Measurements from ENCODE around the gene CELF4. TPM values are rescaled to one million over a fixed set of nuclear protein-coding genes. Genes with fewer than 3 reads are reported as not detected.
A peak's percentile ranks its signal among the peaks of the same experiment; 100 is the strongest.

Gene CELF4
- total RNA-seq, 2 donors from 2014 or later = 0.22 to 3.9 TPM

- no peaks in the 10 kb centered on the region for H3K27me3 ChIP-seq
- H3K36me3 ChIP-seq = no peaks in the 10 kb centered on the region
- H3K9me3 ChIP-seq = no peaks in the 10 kb centered on the region
- DNase-seq (ENCODE audit: low spot score) = no peak
- H3K4me1 ChIP-seq = no peaks in the 10 kb centered on the region
- no peak overlapping the region for H3K27ac ChIP-seq
- TF ChIP-seq, protein P1, sequence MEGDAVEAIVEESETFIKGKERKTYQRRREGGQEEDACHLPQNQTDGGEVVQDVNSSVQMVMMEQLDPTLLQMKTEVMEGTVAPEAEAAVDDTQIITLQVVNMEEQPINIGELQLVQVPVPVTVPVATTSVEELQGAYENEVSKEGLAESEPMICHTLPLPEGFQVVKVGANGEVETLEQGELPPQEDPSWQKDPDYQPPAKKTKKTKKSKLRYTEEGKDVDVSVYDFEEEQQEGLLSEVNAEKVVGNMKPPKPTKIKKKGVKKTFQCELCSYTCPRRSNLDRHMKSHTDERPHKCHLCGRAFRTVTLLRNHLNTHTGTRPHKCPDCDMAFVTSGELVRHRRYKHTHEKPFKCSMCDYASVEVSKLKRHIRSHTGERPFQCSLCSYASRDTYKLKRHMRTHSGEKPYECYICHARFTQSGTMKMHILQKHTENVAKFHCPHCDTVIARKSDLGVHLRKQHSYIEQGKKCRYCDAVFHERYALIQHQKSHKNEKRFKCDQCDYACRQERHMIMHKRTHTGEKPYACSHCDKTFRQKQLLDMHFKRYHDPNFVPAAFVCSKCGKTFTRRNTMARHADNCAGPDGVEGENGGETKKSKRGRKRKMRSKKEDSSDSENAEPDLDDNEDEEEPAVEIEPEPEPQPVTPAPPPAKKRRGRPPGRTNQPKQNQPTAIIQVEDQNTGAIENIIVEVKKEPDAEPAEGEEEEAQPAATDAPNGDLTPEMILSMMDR (IDR thresholded peaks at IDR 0.05) = peak; percentile 51 to 85
- no peak overlapping the region for H3K4me3 ChIP-seq
Measured at GRCh38 chr18:37385846-37386778, 179.5 kb downstream of the CELF4 start.

DNA sequence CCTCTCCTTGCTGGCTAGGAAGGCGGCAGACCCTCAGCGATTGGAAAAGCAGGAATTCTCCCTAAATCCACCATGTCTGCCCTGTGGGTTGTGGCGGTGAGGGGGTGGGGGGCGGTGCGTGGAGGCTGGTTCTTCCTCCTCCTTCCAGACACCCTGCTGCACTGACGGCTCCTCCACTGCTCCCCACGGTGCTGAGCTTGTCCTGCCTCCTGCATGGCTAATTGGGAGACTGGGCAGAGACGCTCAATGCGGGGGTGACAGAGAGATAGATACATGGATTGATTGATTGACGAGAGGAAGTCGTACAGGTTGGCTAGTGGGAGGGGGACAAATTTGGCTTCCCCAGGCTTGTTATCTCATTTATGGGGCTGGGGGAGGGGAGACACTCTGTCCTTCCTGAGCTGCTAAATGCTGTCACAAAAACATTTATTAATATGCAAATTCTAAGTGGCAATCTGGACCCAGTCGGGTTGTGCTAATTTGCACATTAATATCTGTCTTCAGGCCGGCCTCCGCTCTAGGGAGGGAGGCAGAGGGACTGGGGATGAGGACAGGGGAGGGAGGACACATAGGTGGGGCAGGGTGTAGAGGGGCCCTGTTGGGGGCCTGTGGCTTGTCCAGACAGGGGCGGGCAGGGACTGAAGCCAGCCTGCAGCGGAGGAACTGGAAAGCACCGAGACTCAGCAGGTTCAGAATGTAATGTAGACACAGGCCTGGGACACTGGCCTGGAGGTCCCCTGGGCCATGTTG, 181.6 kb downstream of the CELF4 start:
- TF ChIP-seq, protein P1 (IDR thresholded peaks at IDR 0.05) = no peak
- no peak overlapping the region for H3K27ac ChIP-seq
- H3K27me3 ChIP-seq = no peaks in the 10 kb centered on the region
- H3K36me3 ChIP-seq = no peaks in the 10 kb centered on the region
- H3K4me3 ChIP-seq = no peak overlapping the region
- H3K4me1 ChIP-seq = no peaks in the 10 kb centered on the region
- no peak for DNase-seq (ENCODE audit: low spot score)
- H3K9me3 ChIP-seq = no peaks in the 10 kb centered on the region

DNA sequence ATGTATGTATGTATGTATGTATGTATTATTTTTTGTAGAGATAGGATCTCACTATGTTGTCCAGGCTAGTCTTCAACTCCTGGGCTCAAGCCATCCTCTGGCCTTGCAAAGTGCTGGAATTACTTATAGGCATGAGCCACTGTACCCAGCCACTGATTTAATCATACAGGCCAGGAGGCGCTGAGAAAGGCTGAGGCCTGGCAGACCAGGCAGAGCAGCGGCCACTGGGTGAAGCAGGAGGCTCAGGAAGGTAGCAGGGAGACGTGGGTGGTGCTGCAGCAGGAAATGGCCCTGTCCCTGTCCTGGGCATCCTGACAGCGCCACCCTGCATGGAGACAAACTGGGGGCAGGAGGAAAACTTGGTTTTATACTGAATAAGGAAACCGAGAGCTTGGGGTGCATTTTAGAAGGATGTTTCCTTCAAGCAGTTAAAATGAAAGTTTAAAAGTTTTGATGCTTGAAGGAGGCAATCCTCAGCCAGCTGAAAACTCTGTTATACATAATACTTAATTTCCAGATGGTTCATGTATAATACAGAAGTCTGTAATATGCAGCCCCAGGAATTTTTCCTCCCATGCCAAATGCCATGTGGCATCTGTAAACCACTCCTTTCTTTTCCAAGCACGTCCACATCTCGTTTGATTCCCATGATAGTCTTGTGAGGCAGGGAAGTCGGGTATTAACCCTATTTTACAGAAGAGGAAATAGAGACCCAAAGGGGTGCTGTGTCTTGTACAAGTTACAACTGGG, 182.4 kb downstream of the CELF4 start:
- no peak overlapping the region for H3K27ac ChIP-seq
- TF ChIP-seq, protein P1 (IDR thresholded peaks at IDR 0.05) = no peak

DNA sequence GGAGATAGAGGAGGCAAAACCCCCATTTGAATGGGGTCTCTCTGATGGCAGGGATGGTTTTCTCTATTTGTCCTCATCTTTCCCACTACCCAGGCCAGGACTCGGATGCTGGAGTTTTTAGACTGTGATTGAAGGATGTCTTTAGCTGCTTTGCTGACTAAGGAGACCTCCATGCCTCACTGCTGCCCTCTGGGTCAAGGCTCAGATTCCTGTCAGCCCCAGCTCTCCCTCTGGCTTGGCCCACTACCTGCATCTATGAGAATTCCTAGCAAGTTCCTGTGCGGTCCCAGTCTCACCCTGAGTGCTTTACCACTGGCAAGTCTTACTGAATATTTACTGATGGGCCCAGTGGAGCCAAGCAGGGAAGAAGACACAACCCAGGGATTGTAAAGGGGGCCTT, 184.0 kb downstream of the CELF4 start:
- TF ChIP-seq, protein P1 (IDR thresholded peaks at IDR 0.05) = no peak
- Histone ChIP-seq H3K27ac (no peak overlapping the region), H3K36me3 (no peaks in the 10 kb centered on the region), H3K9me3 (no peaks in the 10 kb centered on the region), H3K27me3 (no peaks in the 10 kb centered on the region), H3K4me3 (no peak overlapping the region), H3K4me1 (no peaks in the 10 kb centered on the region)
- DNase-seq (ENCODE audit: low spot score) = no peak

More for the DNA sequence above, 182.4 kb downstream of the CELF4 start:
- Histone ChIP-seq H3K27me3 (no peaks in the 10 kb centered on the region), H3K9me3 (no peaks in the 10 kb centered on the region), H3K4me1 (no peaks in the 10 kb centered on the region), H3K4me3 (no peak overlapping the region), H3K36me3 (no peaks in the 10 kb centered on the region)
- DNase-seq (ENCODE audit: low spot score) = no peak

- Histone ChIP-seq H3K27me3 (no peaks in the 10 kb centered on the region), H3K36me3 (no peaks in the 10 kb centered on the region), H3K27ac (no peak overlapping the region), H3K4me1 (no peaks in the 10 kb centered on the region), H3K9me3 (no peaks in the 10 kb centered on the region), H3K4me3 (no peak overlapping the region)
- no peak for DNase-seq (ENCODE audit: low spot score)
- TF ChIP-seq, protein P1 (IDR thresholded peaks at IDR 0.05) = no peak
Measured at GRCh38 chr18:37380546-37381110, 185.0 kb downstream of the CELF4 start.

Data from right atrium auricular region (tissue), 2 donors.